Astrocyte (in vitro differentiated cells and primary cell): Measurements from ENCODE around the gene MALT1. TPM values are rescaled to one million over a fixed set of nuclear protein-coding genes. Genes with fewer than 3 reads are reported as not detected.

Source experiments
- DNase-seq: peaks from one replicate; pipeline ENCODE4 v3.0.0-alpha.2; 2010; ENCODE audit warnings: low read depth
- FAIRE-seq: peaks from 2 replicates; lab custom pipeline; 2011; peaks lifted over from hg19 to GRCh38; lab: Jason Lieb, UNC
- H2AFZ ChIP-seq: 2 replicates; pipeline ENCODE4 v1.6.0; 2012; ENCODE audit warnings: low read depth, low read length, inconsistent platforms
- H3K27ac ChIP-seq: 2 replicates; pipeline ENCODE4 v1.5.1; 2011; ENCODE audit warnings: low read depth, low read length, inconsistent platforms
- H3K27me3 ChIP-seq: 2 replicates; pipeline ENCODE4 v1.6.0; 2011; ENCODE audit warnings: low read length, inconsistent platforms; ENCODE audit not compliant: insufficient read depth
- H3K36me3 ChIP-seq: 2 replicates; pipeline ENCODE4 v1.5.1; 2011; ENCODE audit warnings: low read length, inconsistent platforms; ENCODE audit not compliant: insufficient read depth
- H3K4me1 ChIP-seq: 2 replicates; pipeline ENCODE4 v1.5.1; 2011; ENCODE audit warnings: low read length, inconsistent platforms; ENCODE audit not compliant: insufficient read depth
- H3K4me2 ChIP-seq: 2 replicates; pipeline ENCODE4 v1.6.0; 2012; ENCODE audit warnings: low read length, inconsistent platforms
- H3K4me3 ChIP-seq: 2 replicates; pipeline ENCODE4 v1.5.1; 2011; ENCODE audit warnings: low read depth, mild to moderate bottlenecking, low read length, inconsistent platforms; ENCODE audit not compliant: insufficient read depth
- H3K79me2 ChIP-seq: 2 replicates; pipeline ENCODE4 v1.6.0; 2012; ENCODE audit warnings: mild to moderate bottlenecking, low read length, inconsistent platforms; ENCODE audit not compliant: insufficient read depth
- H3K9ac ChIP-seq: 2 replicates; pipeline ENCODE4 v1.6.0; 2012; ENCODE audit warnings: mild to moderate bottlenecking, low read length, inconsistent platforms
- H3K9me3 ChIP-seq: 2 replicates; pipeline ENCODE4 v1.5.1; 2012; ENCODE audit warnings: low read depth, mild to moderate bottlenecking, low read length, inconsistent platforms; ENCODE audit not compliant: insufficient read depth
- H4K20me1 ChIP-seq: 2 replicates; pipeline ENCODE4 v1.6.0; 2012; ENCODE audit warnings: low read length, inconsistent platforms; ENCODE audit not compliant: insufficient read depth
- H3K27ac Mint-ChIP-seq: one replicate; pipeline ENCODE4 v1.8.0; 2021; ENCODE audit warnings: mild to moderate bottlenecking, mixed read lengths; ENCODE audit not compliant: unreplicated experiment
- H3K27me3 Mint-ChIP-seq: one replicate; pipeline ENCODE4 v1.8.0; 2021; ENCODE audit warnings: low read depth, mixed read lengths; ENCODE audit not compliant: unreplicated experiment
- H3K36me3 Mint-ChIP-seq: one replicate; pipeline ENCODE4 v1.8.0; 2021; ENCODE audit warnings: low read depth, mixed read lengths; ENCODE audit not compliant: unreplicated experiment
- H3K4me1 Mint-ChIP-seq: one replicate; pipeline ENCODE4 v1.8.0; 2021; ENCODE audit warnings: low read depth, mixed read lengths; ENCODE audit not compliant: unreplicated experiment
- H3K4me3 Mint-ChIP-seq: one replicate; pipeline ENCODE4 v1.8.0; 2021; ENCODE audit warnings: mild to moderate bottlenecking, moderate library complexity, mixed read lengths; ENCODE audit not compliant: unreplicated experiment
- H3K9me3 Mint-ChIP-seq: one replicate; pipeline ENCODE4 v1.8.0; 2021; ENCODE audit warnings: mild to moderate bottlenecking, mixed read lengths; ENCODE audit not compliant: unreplicated experiment
- CTCF ChIP-seq: IDR thresholded peaks from 2 replicates; pipeline ENCODE4 v1.5.1; 2011; ENCODE audit warnings: low read depth, mild to moderate bottlenecking, inconsistent platforms, low read length, moderate library complexity; ENCODE audit not compliant: insufficient read depth
- EZH2 ChIP-seq: IDR thresholded peaks from 2 replicates; pipeline ENCODE4 v1.6.1; 2012; ENCODE audit warnings: mild to moderate bottlenecking, low read length, inconsistent platforms; ENCODE audit not compliant: insufficient read depth
- total RNA-seq: library from RNA; stranded (reverse); gene quantifications from 2 replicates; pipeline ENCODE4 v1.2.1, GENCODE V29; 2021

The MALT1 gene
- total RNA-seq, 1 donor from 2014 or later, result 40.3 TPM

GRCh38 chr18:58657494-58657893 lies 13.8 kb upstream of the MALT1 start:
- Histone ChIP-seq H3K79me2 (no peaks in the 10 kb centered on the region), H3K4me3 (no peak overlapping the region), H3K4me1 (peaks cover 4% of the 10 kb centered on the region), H3K27ac (no peak overlapping the region), H3K27me3 (no peaks in the 10 kb centered on the region), H4K20me1 (no peaks in the 10 kb centered on the region), H3K9ac (no peak overlapping the region), H3K9me3 (no peaks in the 10 kb centered on the region), H3K36me3 (no peaks in the 10 kb centered on the region), H2AFZ (no peak overlapping the region), H3K4me2 (no peak overlapping the region)
- FAIRE-seq (no peak), DNase-seq (no peak)
- Mint-ChIP-seq H3K36me3 (peaks cover 2% of the 10 kb centered on the region), H3K4me1 (peaks cover 6% of the 10 kb centered on the region), H3K4me3 (no peak overlapping the region), H3K27ac (no peak overlapping the region), H3K27me3 (no peaks in the 10 kb centered on the region), H3K9me3 (peaks cover 18% of the 10 kb centered on the region)
- no peak for TF ChIP-seq EZH2
- TF ChIP-seq CTCF, result no peak

GRCh38 chr18:58659691-58660090 lies 11.6 kb upstream of the MALT1 start:
- no peak overlapping the region for H3K27ac Mint-ChIP-seq
- Histone ChIP-seq H2AFZ (no peak overlapping the region), H3K36me3 (no peaks in the 10 kb centered on the region), H3K9ac (no peak overlapping the region), H3K4me3 (no peak overlapping the region), H3K27ac (no peak overlapping the region), H4K20me1 (no peaks in the 10 kb centered on the region), H3K9me3 (no peaks in the 10 kb centered on the region), H3K27me3 (no peaks in the 10 kb centered on the region), H3K4me1 (peaks cover 4% of the 10 kb centered on the region), H3K4me2 (no peak overlapping the region), H3K79me2 (no peaks in the 10 kb centered on the region)
- no peak for TF ChIP-seq EZH2
- no peak for TF ChIP-seq CTCF
- peaks cover 6% of the 10 kb centered on the region for H3K4me1 Mint-ChIP-seq
- peaks cover 2% of the 10 kb centered on the region for H3K36me3 Mint-ChIP-seq
- H3K4me3 Mint-ChIP-seq, result no peak overlapping the region
- no peaks in the 10 kb centered on the region for H3K27me3 Mint-ChIP-seq
- peaks cover 16% of the 10 kb centered on the region for H3K9me3 Mint-ChIP-seq
- no peak for DNase-seq
- FAIRE-seq, result no peak

GRCh38 chr18:58660915-58661314 lies 10.3 kb upstream of the MALT1 start:
- H3K27me3 ChIP-seq, result no peaks in the 10 kb centered on the region
- H3K27ac ChIP-seq, result no peak overlapping the region
- peaks cover 11% of the 10 kb centered on the region for H3K9me3 Mint-ChIP-seq
- no peak overlapping the region for H3K9ac ChIP-seq
- FAIRE-seq, result no peak
- TF ChIP-seq CTCF (no peak), EZH2 (no peak)
- H3K27ac Mint-ChIP-seq, result no peak overlapping the region
- no peaks in the 10 kb centered on the region for H3K9me3 ChIP-seq
- H3K4me1 ChIP-seq, result peaks cover 4% of the 10 kb centered on the region
- no peak overlapping the region for H2AFZ ChIP-seq
- H3K79me2 ChIP-seq, result no peaks in the 10 kb centered on the region
- no peaks in the 10 kb centered on the region for H4K20me1 ChIP-seq
- H3K36me3 ChIP-seq, result no peaks in the 10 kb centered on the region
- H3K4me3 Mint-ChIP-seq, result no peak overlapping the region
- no peak for DNase-seq
- peaks cover 3% of the 10 kb centered on the region for H3K27me3 Mint-ChIP-seq
- peaks cover 2% of the 10 kb centered on the region for H3K36me3 Mint-ChIP-seq
- peaks cover 10% of the 10 kb centered on the region for H3K4me1 Mint-ChIP-seq
- no peak overlapping the region for H3K4me3 ChIP-seq
- H3K4me2 ChIP-seq, result no peak overlapping the region
